MCF 10A (cell line): ENCODE results near the gene AHSP. TPM values are rescaled to one million over a fixed set of nuclear protein-coding genes. Genes with fewer than 3 reads are reported as not detected.
"Not testable (repeated sequence)": the region's sequence is repeated elsewhere in the genome, so short reads cannot be mapped to it uniquely, and the experiment has no call there.

Experiments used
- BruUV-seq: library from RNA; stranded (reverse); fragments of 400-500 nt; replicated peaks from 2 replicates; lab custom pipeline; 2021; lab: Mats Ljungman, UMichigan
- CTCF ChIA-PET: fragments of 300-600 bp; sonication (Branson Sonifier 250); formaldehyde crosslinking; extraction: SDS; loops from one replicate; lab custom pipeline; 2021; ENCODE audit warnings: antibody characterized with exemption, inconsistent platforms; lab: Yijun Ruan, JAX
- POLR2A ChIA-PET: fragments of 300-600, 350-650 bp; sonication (Branson Sonifier 250); formaldehyde crosslinking; extraction: SDS; loops from one replicate; lab custom pipeline; 2020; ENCODE audit warnings: antibody characterized with exemption, inconsistent platforms; lab: Yijun Ruan, JAX
- DNase-seq: peaks from one replicate; pipeline ENCODE4 v3.0.0-alpha.2; 2018; ENCODE audit not compliant: unreplicated experiment
- H3K27ac Mint-ChIP-seq: one replicate; pipeline ENCODE4 v1.8.0; 2022; ENCODE audit warnings: mild to moderate bottlenecking, low read depth, mixed read lengths; ENCODE audit not compliant: unreplicated experiment
- H3K27me3 Mint-ChIP-seq: one replicate; pipeline ENCODE4 v1.8.0; 2022; ENCODE audit warnings: mixed read lengths; ENCODE audit not compliant: insufficient read depth, unreplicated experiment
- H3K36me3 Mint-ChIP-seq: one replicate; pipeline ENCODE4 v1.8.0; 2022; ENCODE audit warnings: mild to moderate bottlenecking, moderate library complexity, mixed read lengths; ENCODE audit not compliant: insufficient read depth, unreplicated experiment
- H3K4me1 Mint-ChIP-seq: one replicate; pipeline ENCODE4 v1.8.0; 2022; ENCODE audit warnings: mixed read lengths; ENCODE audit not compliant: insufficient read depth, unreplicated experiment
- H3K4me3 Mint-ChIP-seq: one replicate; pipeline ENCODE4 v1.8.0; 2022; ENCODE audit warnings: mild to moderate bottlenecking, moderate library complexity, mixed read lengths; ENCODE audit not compliant: unreplicated experiment
- H3K9me3 Mint-ChIP-seq: one replicate; pipeline ENCODE4 v1.8.0; 2022; ENCODE audit warnings: mixed read lengths; ENCODE audit not compliant: unreplicated experiment
- CTCF ChIP-seq: fragments of 200-600 bp; IDR thresholded peaks from one replicate; pipeline ENCODE4 v1.8.0; 2022; ENCODE audit warnings: antibody characterized with exemption, mild to moderate bottlenecking; ENCODE audit not compliant: unreplicated experiment
- intact Hi-C: fragments of 100-400 bp; cut with micrococcal nuclease; formaldehyde crosslinking; loops from 2 replicates; pipeline ENCODE4 v1.14.1; 2022
- total RNA-seq: library from RNA; stranded (reverse); gene quantifications from 2 replicates; pipeline ENCODE4 v1.2.3, GENCODE V29; 2022

AHSP gene
- total RNA-seq, 1 experiment from 2014 or later: not detected

GRCh38 chr16:31483081-31483480 is 44.6 kb upstream of the AHSP start, which contains the start of gene SLC5A2:
Gene SLC5A2 (plus strand): TSS chr16:31483123. CDS start chr16:31483137, 14 bp downstream.
- POLR2A ChIA-PET: no interaction called here
- no TSS peak for BruUV-seq
- intact Hi-C loops: no loop called here
- CTCF ChIA-PET: interaction anchor here (0.7 kb wide), 1 partner anchor 269 kb away, joined by 3 read pairs; no protein-coding TSS in a partner anchor
- no peak for DNase-seq
- H3K27ac Mint-ChIP-seq: no peak within 1 kb of the TSS
- H3K4me1 Mint-ChIP-seq: no peaks in the 10 kb centered on the region
- H3K36me3 Mint-ChIP-seq: peaks cover 15% of the 10 kb centered on the region
- no peak for TF ChIP-seq CTCF
- H3K27me3 Mint-ChIP-seq: peaks cover 13% of the 10 kb centered on the region
- no peak within 1 kb of the TSS for H3K4me3 Mint-ChIP-seq
- H3K9me3 Mint-ChIP-seq: no peaks in the 10 kb centered on the region

- H3K27me3 Mint-ChIP-seq: peaks cover 13% of the 10 kb centered on the region
- intact Hi-C loops, H3K4me1 Mint-ChIP-seq, BruUV-seq, H3K4me3 Mint-ChIP-seq, DNase-seq, H3K9me3 Mint-ChIP-seq, POLR2A ChIA-PET, H3K27ac Mint-ChIP-seq: not testable (repeated sequence)
- peaks cover 14% of the 10 kb centered on the region for H3K36me3 Mint-ChIP-seq
- CTCF ChIA-PET: interaction anchor here (1.5 kb wide), 1 partner anchor 9 kb away, joined by 3 read pairs; no protein-coding TSS in a partner anchor
Observed at GRCh38 chr16:31484048-31484447, 43.7 kb upstream of the AHSP start.

DNA sequence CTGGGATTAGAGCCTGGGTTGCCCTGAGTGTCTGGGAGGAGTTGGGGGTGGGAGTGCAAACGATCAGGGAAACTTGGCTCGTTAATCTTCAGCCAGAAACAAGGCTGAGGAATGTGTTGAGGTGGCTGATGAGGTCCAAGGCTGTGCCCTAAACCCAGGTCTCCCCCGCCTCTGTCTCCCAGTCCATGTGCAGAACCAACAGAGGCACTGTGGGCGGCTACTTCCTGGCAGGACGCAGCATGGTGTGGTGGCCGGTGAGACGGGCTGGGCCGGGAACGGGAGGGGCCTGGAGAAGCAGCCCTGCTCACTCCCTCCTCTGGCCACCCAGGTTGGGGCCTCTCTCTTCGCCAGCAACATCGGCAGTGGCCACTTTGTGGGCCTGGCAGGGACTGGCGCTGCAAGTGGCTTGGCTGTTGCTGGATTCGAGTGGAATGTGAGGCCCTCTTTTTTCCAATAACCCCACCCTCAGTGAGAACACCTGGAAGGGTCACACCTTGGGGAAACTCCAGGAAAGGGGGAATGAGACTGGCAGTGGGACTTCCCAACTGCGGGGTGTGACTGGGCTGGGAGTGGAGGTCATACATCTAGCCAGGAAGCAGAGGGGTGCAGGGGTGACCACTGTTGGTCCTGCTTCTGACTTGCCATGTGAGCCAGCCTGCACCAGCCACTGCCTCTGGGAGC is 43.1 kb upstream of the AHSP start:
- H3K27ac Mint-ChIP-seq: no peak overlapping the region
- DNase-seq: no peak
- intact Hi-C loops: no loop called here
- no peaks in the 10 kb centered on the region for H3K9me3 Mint-ChIP-seq
- TF ChIP-seq CTCF: no peak
- POLR2A ChIA-PET: interaction anchor here (0.9 kb wide), 1 partner anchor 228 kb away, joined by 3 read pairs; a partner anchor contains a TSS
- BruUV-seq: no TSS peak
- peaks cover 14% of the 10 kb centered on the region for H3K36me3 Mint-ChIP-seq
- CTCF ChIA-PET: interaction anchor here (1.5 kb wide), 1 partner anchor 10 kb away, joined by 3 read pairs; no protein-coding TSS in a partner anchor
- H3K4me3 Mint-ChIP-seq: no peak overlapping the region
- H3K27me3 Mint-ChIP-seq: peaks cover 13% of the 10 kb centered on the region
- H3K4me1 Mint-ChIP-seq: no peaks in the 10 kb centered on the region

DNA sequence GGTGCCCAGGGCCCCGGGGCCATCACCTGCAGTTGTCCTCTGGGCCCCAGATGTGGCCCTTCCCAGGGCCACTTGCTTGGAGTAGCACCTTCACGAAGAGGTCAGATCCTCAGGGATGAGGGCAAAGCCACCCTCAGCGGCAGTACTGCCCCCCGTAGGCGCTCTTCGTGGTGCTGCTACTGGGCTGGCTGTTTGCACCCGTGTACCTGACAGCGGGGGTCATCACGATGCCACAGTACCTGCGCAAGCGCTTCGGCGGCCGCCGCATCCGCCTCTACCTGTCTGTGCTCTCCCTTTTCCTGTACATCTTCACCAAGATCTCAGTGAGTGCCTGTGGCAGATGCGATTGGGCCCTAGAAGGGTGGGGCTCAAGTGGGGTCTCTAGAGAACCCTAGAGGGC is 42.1 kb upstream of the AHSP start:
- no peak overlapping the region for H3K27ac Mint-ChIP-seq
- no peak for DNase-seq
- no peaks in the 10 kb centered on the region for H3K9me3 Mint-ChIP-seq
- peaks cover 14% of the 10 kb centered on the region for H3K36me3 Mint-ChIP-seq
- intact Hi-C loops: no loop called here
- H3K4me1 Mint-ChIP-seq: no peaks in the 10 kb centered on the region
- ChIA-PET CTCF (interaction anchor here (1.5 to 4.1 kb wide), 2 partner anchors 11 to 25 kb away, joined by 3 to 19 read pairs; partner anchors contain the start of gene ARMC5), POLR2A (interaction anchor here (0.9 kb wide), 1 partner anchor 228 kb away, joined by 3 read pairs; a partner anchor contains a TSS)
- BruUV-seq: no TSS peak
- peaks cover 8% of the 10 kb centered on the region for H3K27me3 Mint-ChIP-seq
- no peak for TF ChIP-seq CTCF
- no peak overlapping the region for H3K4me3 Mint-ChIP-seq
